ENCODE measurements around the gene TMEM185A. TPM values are rescaled to one million over a fixed set of nuclear protein-coding genes. Genes with fewer than 3 reads are reported as not detected.
"Not testable (repeated sequence)": the region's sequence is repeated elsewhere in the genome, so short reads cannot be mapped to it uniquely, and the experiment has no call there.

Gene TMEM185A
- total and polyA plus RNA-seq, 10 of the 15 experiments (the other 5 are each of a cell fraction or from before 2014, with no cell fraction given) = 2.4 to 25.1 (median 12.0) TPM

DNA sequence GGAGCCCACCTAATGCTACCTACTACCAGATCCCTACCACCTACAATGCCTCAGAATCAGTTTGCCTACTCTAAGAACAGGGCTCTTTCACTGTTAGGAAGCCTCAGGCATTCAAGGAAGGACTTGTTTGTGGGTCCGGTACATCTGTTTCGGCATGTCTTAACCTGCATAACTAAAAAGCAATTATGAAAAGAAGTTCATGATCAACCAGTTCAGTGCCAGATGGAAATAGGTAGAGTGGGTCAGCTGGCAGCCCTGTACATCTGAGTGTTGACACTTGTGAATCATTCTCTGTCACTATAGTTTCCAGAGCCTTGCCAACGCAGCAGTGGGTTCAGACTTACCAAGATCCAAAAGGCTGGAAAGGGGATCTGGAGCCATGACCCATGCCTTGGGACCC, 3.3 kb downstream of the TMEM185A start (continued):
- TF ChIP-seq E4F1 (IDR thresholded peaks at IDR 0.05; ENCODE audit: borderline replicate concordance, partially characterized antibody) (no peak), FOXK2 (IDR thresholded peaks at IDR 0.05) (no peak), JUND (IDR thresholded peaks at IDR 0.05; ENCODE audit: low read depth, low read length) (no peak), ZBTB33 (IDR thresholded peaks at IDR 0.05) (no peak)
- TF ChIP-seq, protein P1, sequence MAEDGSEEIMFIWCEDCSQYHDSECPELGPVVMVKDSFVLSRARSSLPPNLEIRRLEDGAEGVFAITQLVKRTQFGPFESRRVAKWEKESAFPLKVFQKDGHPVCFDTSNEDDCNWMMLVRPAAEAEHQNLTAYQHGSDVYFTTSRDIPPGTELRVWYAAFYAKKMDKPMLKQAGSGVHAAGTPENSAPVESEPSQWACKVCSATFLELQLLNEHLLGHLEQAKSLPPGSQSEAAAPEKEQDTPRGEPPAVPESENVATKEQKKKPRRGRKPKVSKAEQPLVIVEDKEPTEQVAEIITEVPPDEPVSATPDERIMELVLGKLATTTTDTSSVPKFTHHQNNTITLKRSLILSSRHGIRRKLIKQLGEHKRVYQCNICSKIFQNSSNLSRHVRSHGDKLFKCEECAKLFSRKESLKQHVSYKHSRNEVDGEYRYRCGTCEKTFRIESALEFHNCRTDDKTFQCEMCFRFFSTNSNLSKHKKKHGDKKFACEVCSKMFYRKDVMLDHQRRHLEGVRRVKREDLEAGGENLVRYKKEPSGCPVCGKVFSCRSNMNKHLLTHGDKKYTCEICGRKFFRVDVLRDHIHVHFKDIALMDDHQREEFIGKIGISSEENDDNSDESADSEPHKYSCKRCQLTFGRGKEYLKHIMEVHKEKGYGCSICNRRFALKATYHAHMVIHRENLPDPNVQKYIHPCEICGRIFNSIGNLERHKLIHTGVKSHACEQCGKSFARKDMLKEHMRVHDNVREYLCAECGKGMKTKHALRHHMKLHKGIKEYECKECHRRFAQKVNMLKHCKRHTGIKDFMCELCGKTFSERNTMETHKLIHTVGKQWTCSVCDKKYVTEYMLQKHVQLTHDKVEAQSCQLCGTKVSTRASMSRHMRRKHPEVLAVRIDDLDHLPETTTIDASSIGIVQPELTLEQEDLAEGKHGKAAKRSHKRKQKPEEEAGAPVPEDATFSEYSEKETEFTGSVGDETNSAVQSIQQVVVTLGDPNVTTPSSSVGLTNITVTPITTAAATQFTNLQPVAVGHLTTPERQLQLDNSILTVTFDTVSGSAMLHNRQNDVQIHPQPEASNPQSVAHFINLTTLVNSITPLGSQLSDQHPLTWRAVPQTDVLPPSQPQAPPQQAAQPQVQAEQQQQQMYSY (CRISPR knock-in tag; IDR thresholded peaks at IDR 0.05) = no peak

DNA sequence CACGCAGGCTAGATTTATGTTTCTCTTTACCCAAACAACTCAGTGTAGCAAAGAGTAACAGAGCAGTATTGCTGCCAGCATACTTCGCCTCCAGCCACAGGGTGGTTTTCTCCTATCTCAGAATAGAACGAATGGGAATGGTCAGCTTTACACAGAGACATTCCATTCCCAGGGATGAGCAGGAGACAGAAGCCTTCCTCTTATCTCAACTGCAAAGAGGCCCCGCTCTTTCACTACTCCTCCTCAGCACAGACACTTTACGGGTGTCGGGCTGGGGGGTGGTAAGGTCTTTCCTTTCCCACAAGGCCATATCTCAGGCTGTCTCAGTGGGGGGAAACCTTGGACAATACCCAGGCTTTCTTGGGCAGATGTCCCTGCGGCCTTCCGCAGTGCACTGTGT, 4.8 kb downstream of the TMEM185A start:
- BruUV-seq (replicated peaks); H4K20me1 ChIP-seq (ENCODE audit: control insufficient read depth, insufficient read depth); H3K9ac ChIP-seq (ENCODE audit: control insufficient read depth, insufficient read depth, low read length); FAIRE-seq; SMC1A ChIA-PET (ENCODE audit: uncharacterized antibody, unreplicated experiment); H3K9me3 ChIP-seq (replicated peaks; ENCODE audit: control insufficient read depth, insufficient read depth, low read length); H3K79me2 ChIP-seq (ENCODE audit: control insufficient read depth, insufficient read depth, low read length); CTCF ChIA-PET; H3K4me2 ChIP-seq (ENCODE audit: control insufficient read depth, insufficient read depth); POLR2A ChIA-PET; H3K4me3 ChIP-seq; RAD21 ChIA-PET (ENCODE audit: unreplicated experiment); H2AFZ ChIP-seq (ENCODE audit: control insufficient read depth, low read depth, low read length); H3K27ac ChIP-seq (ENCODE audit: control insufficient read depth, insufficient read depth); H3K36me3 ChIP-seq (ENCODE audit: control insufficient read depth in 2 of 2, insufficient read depth in 2 of 2, low read length in 1 of 2); DNase-seq (ENCODE audit: low read depth, low spot score); H3K27me3 ChIP-seq (replicated peaks in 1 of 2; ENCODE audit: control insufficient read depth in 2 of 2, insufficient read depth in 2 of 2, low read length in 1 of 2); in situ Hi-C loops (cut with MboI); H3K4me1 ChIP-seq (ENCODE audit: control insufficient read depth, insufficient read depth, low read length); ATAC-seq: not testable (repeated sequence)
- 60% methylated on average over 8 of the region's 8 CpGs for WGBS (ENCODE audit: insufficient coverage, insufficient replicate concordance, low lambda C conversion rate, missing lambda C conversion rate)
- intact Hi-C loops (cut with micrococcal nuclease; ENCODE audit: unreplicated experiment) = loop anchor here (10.0 kb wide), 1 partner anchor 112 kb away; no protein-coding TSS in a partner anchor

GRCh38 chrX:149619662-149620061, 11.9 kb downstream of the TMEM185A start:
- H3K4me2 ChIP-seq (ENCODE audit: control insufficient read depth, insufficient read depth); H3K79me2 ChIP-seq (ENCODE audit: control insufficient read depth, insufficient read depth, low read length); CTCF ChIA-PET; FAIRE-seq; RAD21 ChIA-PET (ENCODE audit: unreplicated experiment); SMC1A ChIA-PET (ENCODE audit: uncharacterized antibody, unreplicated experiment); H3K4me3 ChIP-seq; in situ Hi-C loops (cut with MboI); H3K4me1 ChIP-seq (ENCODE audit: control insufficient read depth, insufficient read depth, low read length); H3K9me3 ChIP-seq (replicated peaks; ENCODE audit: control insufficient read depth, insufficient read depth, low read length); H3K27ac ChIP-seq (ENCODE audit: control insufficient read depth, insufficient read depth); H4K20me1 ChIP-seq (ENCODE audit: control insufficient read depth, insufficient read depth); DNase-seq (ENCODE audit: low read depth, low spot score); H3K27me3 ChIP-seq (replicated peaks in 1 of 2; ENCODE audit: control insufficient read depth in 2 of 2, insufficient read depth in 2 of 2, low read length in 1 of 2); BruUV-seq (replicated peaks); H2AFZ ChIP-seq (ENCODE audit: control insufficient read depth, low read depth, low read length); H3K9ac ChIP-seq (ENCODE audit: control insufficient read depth, insufficient read depth, low read length); H3K36me3 ChIP-seq (ENCODE audit: control insufficient read depth in 2 of 2, insufficient read depth in 2 of 2, low read length in 1 of 2); ATAC-seq; POLR2A ChIA-PET: not testable (repeated sequence)
- intact Hi-C loops (cut with micrococcal nuclease; ENCODE audit: unreplicated experiment) = loop anchor here (10.0 kb wide), 1 partner anchor 105 kb away; no protein-coding TSS in a partner anchor
- no CpG with 5 or more reads among the region's 1 CpG for WGBS (ENCODE audit: insufficient coverage, insufficient replicate concordance, low lambda C conversion rate, missing lambda C conversion rate)

All from GM12878 (cell line).